Measurements from ENCODE around the gene B4GALT2. TPM values are rescaled to one million over a fixed set of nuclear protein-coding genes. Genes with fewer than 3 reads are reported as not detected.

Gene B4GALT2
- total and polyA plus RNA-seq, 10 of the 15 experiments (the other 5 are each of a cell fraction or from before 2014, with no cell fraction given): 0.98 to 61.0 (median 23.4) TPM

DNA sequence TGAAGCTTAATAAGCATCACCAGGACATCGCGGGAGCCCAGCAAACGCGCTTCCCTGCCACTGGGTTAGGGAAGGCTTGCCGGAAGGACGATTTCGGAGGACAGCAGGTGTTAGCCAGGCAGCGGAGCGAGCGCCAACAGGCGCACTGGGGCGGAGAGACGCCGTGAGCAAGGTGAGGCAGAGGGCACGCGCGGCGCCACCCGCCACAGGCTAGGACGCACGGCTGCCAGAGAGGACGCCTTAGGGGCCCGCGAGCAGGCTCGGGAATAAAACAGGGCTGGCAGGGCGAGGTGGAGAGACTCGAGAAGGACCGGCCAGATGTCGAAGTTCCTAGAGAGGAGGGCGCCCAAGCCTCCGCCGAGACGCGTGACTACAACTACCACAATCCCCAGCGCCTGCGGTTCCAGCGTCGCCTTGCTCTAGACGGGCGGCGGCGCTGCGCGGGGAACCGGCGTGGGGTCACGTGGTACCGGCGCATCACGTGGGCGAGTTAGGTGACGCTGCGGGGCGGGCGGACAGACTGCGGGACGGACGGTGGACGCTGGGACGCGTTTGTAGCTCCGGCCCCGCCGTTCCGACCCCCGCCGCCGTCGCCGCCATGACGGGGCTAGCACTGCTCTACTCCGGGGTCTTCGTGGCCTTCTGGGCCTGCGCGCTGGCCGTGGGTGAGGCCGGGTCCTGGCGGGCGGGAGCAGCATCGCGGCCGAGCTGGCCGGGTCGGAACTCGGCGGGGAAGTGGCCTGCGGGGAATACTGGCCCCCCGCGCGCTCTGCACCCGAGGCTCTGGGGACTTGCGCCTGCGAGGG, 4.4 kb upstream of the B4GALT2 start, which contains the start of gene ATP6V0B (continued):
- TF ChIP-seq, protein P1, sequence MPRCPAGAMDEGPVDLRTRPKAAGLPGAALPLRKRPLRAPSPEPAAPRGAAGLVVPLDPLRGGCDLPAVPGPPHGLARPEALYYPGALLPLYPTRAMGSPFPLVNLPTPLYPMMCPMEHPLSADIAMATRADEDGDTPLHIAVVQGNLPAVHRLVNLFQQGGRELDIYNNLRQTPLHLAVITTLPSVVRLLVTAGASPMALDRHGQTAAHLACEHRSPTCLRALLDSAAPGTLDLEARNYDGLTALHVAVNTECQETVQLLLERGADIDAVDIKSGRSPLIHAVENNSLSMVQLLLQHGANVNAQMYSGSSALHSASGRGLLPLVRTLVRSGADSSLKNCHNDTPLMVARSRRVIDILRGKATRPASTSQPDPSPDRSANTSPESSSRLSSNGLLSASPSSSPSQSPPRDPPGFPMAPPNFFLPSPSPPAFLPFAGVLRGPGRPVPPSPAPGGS (IDR thresholded peaks at IDR 0.05; ENCODE audit: borderline replicate concordance, insufficient read depth, low read depth, low read length, poor library complexity, severe bottlenecking): peak; percentile 34
- no peak for TF ChIP-seq NFIC (IDR thresholded peaks at IDR 0.05; ENCODE audit: low read depth, low read length)
- TF ChIP-seq, protein P2, sequence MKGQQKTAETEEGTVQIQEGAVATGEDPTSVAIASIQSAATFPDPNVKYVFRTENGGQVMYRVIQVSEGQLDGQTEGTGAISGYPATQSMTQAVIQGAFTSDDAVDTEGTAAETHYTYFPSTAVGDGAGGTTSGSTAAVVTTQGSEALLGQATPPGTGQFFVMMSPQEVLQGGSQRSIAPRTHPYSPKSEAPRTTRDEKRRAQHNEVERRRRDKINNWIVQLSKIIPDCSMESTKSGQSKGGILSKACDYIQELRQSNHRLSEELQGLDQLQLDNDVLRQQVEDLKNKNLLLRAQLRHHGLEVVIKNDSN (IDR thresholded peaks at IDR 0.05; ENCODE audit: borderline replicate concordance, extremely low read length, insufficient read depth, low read depth, low read length): peak; percentile 100
- TF ChIP-seq ZBED1 (IDR thresholded peaks at IDR 0.05; ENCODE audit: borderline replicate concordance): no peak
- TF ChIP-seq, protein P3, sequence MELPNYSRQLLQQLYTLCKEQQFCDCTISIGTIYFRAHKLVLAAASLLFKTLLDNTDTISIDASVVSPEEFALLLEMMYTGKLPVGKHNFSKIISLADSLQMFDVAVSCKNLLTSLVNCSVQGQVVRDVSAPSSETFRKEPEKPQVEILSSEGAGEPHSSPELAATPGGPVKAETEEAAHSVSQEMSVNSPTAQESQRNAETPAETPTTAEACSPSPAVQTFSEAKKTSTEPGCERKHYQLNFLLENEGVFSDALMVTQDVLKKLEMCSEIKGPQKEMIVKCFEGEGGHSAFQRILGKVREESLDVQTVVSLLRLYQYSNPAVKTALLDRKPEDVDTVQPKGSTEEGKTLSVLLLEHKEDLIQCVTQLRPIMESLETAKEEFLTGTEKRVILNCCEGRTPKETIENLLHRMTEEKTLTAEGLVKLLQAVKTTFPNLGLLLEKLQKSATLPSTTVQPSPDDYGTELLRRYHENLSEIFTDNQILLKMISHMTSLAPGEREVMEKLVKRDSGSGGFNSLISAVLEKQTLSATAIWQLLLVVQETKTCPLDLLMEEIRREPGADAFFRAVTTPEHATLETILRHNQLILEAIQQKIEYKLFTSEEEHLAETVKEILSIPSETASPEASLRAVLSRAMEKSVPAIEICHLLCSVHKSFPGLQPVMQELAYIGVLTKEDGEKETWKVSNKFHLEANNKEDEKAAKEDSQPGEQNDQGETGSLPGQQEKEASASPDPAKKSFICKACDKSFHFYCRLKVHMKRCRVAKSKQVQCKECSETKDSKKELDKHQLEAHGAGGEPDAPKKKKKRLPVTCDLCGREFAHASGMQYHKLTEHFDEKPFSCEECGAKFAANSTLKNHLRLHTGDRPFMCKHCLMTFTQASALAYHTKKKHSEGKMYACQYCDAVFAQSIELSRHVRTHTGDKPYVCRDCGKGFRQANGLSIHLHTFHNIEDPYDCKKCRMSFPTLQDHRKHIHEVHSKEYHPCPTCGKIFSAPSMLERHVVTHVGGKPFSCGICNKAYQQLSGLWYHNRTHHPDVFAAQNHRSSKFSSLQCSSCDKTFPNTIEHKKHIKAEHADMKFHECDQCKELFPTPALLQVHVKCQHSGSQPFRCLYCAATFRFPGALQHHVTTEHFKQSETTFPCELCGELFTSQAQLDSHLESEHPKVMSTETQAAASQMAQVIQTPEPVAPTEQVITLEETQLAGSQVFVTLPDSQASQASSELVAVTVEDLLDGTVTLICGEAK (IDR thresholded peaks at IDR 0.05; ENCODE audit: borderline replicate concordance): peak; percentile 37; the same call in 1 of the 2 replicates
- no peak for TF ChIP-seq ZSCAN29 (IDR thresholded peaks at IDR 0.05)
- TF ChIP-seq NR2C2 (IDR thresholded peaks at IDR 0.05; ENCODE audit: borderline replicate concordance, control insufficient read depth, insufficient read length, low read depth): no peak
- no peak for TF ChIP-seq CEBPB (IDR thresholded peaks at IDR 0.05; ENCODE audit: borderline replicate concordance in 1 of 2, low read depth in 2 of 2, low read length in 2 of 2)
- peak in 1 of 2 experiments; percentile 30; a peak in 2 of 4 replicates for TF ChIP-seq SRF (IDR thresholded peaks at IDR 0.05; ENCODE audit: low read depth in 2 of 2, low read length in 2 of 2)
- TF ChIP-seq TCF3 (IDR thresholded peaks at IDR 0.05; ENCODE audit: borderline replicate concordance, insufficient read depth, low read depth, low read length): peak; percentile 11; the same call in 1 of the 2 replicates
- TF ChIP-seq, protein P4, sequence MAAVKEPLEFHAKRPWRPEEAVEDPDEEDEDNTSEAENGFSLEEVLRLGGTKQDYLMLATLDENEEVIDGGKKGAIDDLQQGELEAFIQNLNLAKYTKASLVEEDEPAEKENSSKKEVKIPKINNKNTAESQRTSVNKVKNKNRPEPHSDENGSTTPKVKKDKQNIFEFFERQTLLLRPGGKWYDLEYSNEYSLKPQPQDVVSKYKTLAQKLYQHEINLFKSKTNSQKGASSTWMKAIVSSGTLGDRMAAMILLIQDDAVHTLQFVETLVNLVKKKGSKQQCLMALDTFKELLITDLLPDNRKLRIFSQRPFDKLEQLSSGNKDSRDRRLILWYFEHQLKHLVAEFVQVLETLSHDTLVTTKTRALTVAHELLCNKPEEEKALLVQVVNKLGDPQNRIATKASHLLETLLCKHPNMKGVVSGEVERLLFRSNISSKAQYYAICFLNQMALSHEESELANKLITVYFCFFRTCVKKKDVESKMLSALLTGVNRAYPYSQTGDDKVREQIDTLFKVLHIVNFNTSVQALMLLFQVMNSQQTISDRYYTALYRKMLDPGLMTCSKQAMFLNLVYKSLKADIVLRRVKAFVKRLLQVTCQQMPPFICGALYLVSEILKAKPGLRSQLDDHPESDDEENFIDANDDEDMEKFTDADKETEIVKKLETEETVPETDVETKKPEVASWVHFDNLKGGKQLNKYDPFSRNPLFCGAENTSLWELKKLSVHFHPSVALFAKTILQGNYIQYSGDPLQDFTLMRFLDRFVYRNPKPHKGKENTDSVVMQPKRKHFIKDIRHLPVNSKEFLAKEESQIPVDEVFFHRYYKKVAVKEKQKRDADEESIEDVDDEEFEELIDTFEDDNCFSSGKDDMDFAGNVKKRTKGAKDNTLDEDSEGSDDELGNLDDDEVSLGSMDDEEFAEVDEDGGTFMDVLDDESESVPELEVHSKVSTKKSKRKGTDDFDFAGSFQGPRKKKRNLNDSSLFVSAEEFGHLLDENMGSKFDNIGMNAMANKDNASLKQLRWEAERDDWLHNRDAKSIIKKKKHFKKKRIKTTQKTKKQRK (IDR thresholded peaks at IDR 0.05; ENCODE audit: low read depth, low read length): no peak
- no peak for TF ChIP-seq NFYB (IDR thresholded peaks at IDR 0.05; ENCODE audit: insufficient read depth, low read depth, low read length)
- TF ChIP-seq BACH1 (IDR thresholded peaks at IDR 0.05; ENCODE audit: borderline replicate concordance): no peak
- TF ChIP-seq HDAC6 (IDR thresholded peaks at IDR 0.05; ENCODE audit: unreplicated experiment): no peak
- TF ChIP-seq MEF2B (IDR thresholded peaks at IDR 0.05; ENCODE audit: partially characterized antibody, poor library complexity, severe bottlenecking): peak; percentile 71
- no peak; the same call in 1 of the 2 replicates for TF ChIP-seq ZNF207 (IDR thresholded peaks at IDR 0.05; ENCODE audit: borderline replicate concordance)
- no peak for TF ChIP-seq YBX1 (IDR thresholded peaks at IDR 0.05)
- peak; percentile 44 for TF ChIP-seq NBN (IDR thresholded peaks at IDR 0.05)

All from GM12878 (cell line).